Activated naive CD8-positive, alpha-beta T cell treated with anti-CD3 and anti-CD28 coated beads, Interleukin-2, amount 10 ng/mL, durations not matched to agents 7 days and 5 days (primary cell): ENCODE results near the gene RPAP3. TPM values are rescaled to one million over a fixed set of nuclear protein-coding genes. Genes with fewer than 3 reads are reported as not detected.

Source experiments
- ATAC-seq: fragments of 150-1000 bp; cut with Tn5 transposase; one replicate; pipeline ENCODE4 v1.10.0; 2021; ENCODE audit warnings: low read depth, moderate library complexity
- POLR2A ChIA-PET: fragments of 350-600 bp; sonication (Branson Sonifier 250); formaldehyde crosslinking; loops from one replicate; lab custom pipeline; 2021; ENCODE audit warnings: antibody characterized with exemption; lab: Charles Lee
- DNase-seq: peaks from one replicate; pipeline ENCODE4 v3.0.0; 2021
- H3K27ac Mint-ChIP-seq: one replicate; pipeline ENCODE4 v1.8.0; 2022; ENCODE audit warnings: mild to moderate bottlenecking, mixed read lengths
- H3K27me3 Mint-ChIP-seq: one replicate; pipeline ENCODE4 v1.8.0; 2022; ENCODE audit warnings: mild to moderate bottlenecking, moderate library complexity, mixed read lengths
- H3K36me3 Mint-ChIP-seq: one replicate; pipeline ENCODE4 v1.8.0; 2021; ENCODE audit warnings: mild to moderate bottlenecking, mixed read lengths
- H3K4me1 Mint-ChIP-seq: one replicate; pipeline ENCODE4 v1.8.0; 2021; ENCODE audit warnings: mixed read lengths
- H3K4me3 Mint-ChIP-seq: one replicate; pipeline ENCODE4 v1.8.0; 2022; ENCODE audit warnings: mild to moderate bottlenecking, moderate library complexity, mixed read lengths
- H3K9me3 Mint-ChIP-seq: one replicate; pipeline ENCODE4 v1.8.0; 2021; ENCODE audit warnings: mixed read lengths
- total RNA-seq, 2 experiments: library from RNA; stranded (reverse); gene quantifications; one replicate each; pipeline ENCODE4 v1.2.3, GENCODE V29; 2021

The RPAP3 gene
- total RNA-seq, 2 experiments from 2014 or later: 36.0 to 41.1 TPM

GRCh38 chr12:47737936-47738594 is 32.2 kb upstream of the RPAP3 start:
- Mint-ChIP-seq H3K27ac (no peak overlapping the region), H3K4me1 (peaks cover 19% of the 10 kb centered on the region), H3K4me3 (no peak overlapping the region), H3K9me3 (no peaks in the 10 kb centered on the region), H3K27me3 (no peaks in the 10 kb centered on the region), H3K36me3 (no peaks in the 10 kb centered on the region)
- ATAC-seq (no peak), DNase-seq (no peak)
- POLR2A ChIA-PET: no interaction called here

GRCh38 chr12:47736877-47737676 is 31.2 kb upstream of the RPAP3 start:
- H3K27ac Mint-ChIP-seq: peak overlapping the region; percentile 21
- H3K9me3 Mint-ChIP-seq: no peaks in the 10 kb centered on the region
- no peak overlapping the region for H3K4me3 Mint-ChIP-seq
- POLR2A ChIA-PET: interaction anchor here (1.0 kb wide), 1 partner anchor 12 kb away, joined by 3 read pairs; the partner anchor contains the start of gene ENDOU
- DNase-seq (no peak), ATAC-seq (no peak)
- H3K27me3 Mint-ChIP-seq: no peaks in the 10 kb centered on the region
- no peaks in the 10 kb centered on the region for H3K36me3 Mint-ChIP-seq
- H3K4me1 Mint-ChIP-seq: peaks cover 15% of the 10 kb centered on the region

DNA sequence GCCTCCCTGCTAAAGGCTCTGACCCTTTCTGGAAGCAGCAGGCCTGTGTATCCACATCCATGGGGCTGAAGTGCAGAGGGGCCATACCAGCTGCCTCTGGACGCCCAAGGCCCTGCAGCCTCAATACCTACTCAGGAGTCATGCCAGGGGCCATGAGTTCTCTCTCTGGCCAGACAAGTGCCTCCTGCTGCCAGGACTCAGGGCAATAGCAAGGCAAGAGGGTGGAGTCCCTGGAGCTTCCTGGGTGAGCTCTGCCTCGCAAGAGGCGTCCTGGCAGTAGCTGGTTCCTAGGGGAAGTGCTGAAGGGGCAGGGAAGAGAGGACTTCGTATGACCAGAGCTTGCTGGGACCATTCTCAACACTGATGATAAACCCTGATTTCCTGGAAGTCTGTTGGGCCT is 30.4 kb upstream of the RPAP3 start:
- no peaks in the 10 kb centered on the region for H3K36me3 Mint-ChIP-seq
- POLR2A ChIA-PET: interaction anchor here (1.0 kb wide), 1 partner anchor 11 kb away, joined by 3 read pairs; the partner anchor contains the start of gene ENDOU
- no peaks in the 10 kb centered on the region for H3K27me3 Mint-ChIP-seq
- DNase-seq (no peak), ATAC-seq (no peak)
- no peak overlapping the region for H3K4me3 Mint-ChIP-seq
- no peaks in the 10 kb centered on the region for H3K9me3 Mint-ChIP-seq
- H3K4me1 Mint-ChIP-seq: peaks cover 10% of the 10 kb centered on the region
- H3K27ac Mint-ChIP-seq: no peak overlapping the region

DNA sequence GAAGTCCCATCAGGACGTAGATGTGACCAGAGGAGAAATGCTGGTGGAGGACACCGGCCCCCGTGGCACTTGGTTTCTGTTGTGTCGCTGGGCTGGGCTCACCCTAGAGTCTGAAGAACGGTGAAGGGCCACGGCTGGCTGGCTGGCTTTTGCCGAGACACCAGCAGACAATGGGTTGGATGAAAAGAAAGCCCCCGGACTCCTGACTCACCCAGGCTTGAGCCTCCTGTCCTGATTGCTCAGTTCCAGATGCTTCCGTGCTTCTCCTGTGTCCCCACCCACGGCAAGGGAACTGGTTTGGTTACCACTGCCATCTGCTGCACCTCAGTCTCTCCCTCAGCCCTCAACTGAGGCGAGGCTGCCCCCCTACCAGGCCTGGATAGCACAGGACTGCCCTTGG is 29.8 kb upstream of the RPAP3 start:
- ATAC-seq (no peak), DNase-seq (no peak)
- no peak overlapping the region for H3K27ac Mint-ChIP-seq
- H3K27me3 Mint-ChIP-seq: no peaks in the 10 kb centered on the region
- no peak overlapping the region for H3K4me3 Mint-ChIP-seq
- no peaks in the 10 kb centered on the region for H3K9me3 Mint-ChIP-seq
- H3K4me1 Mint-ChIP-seq: peaks cover 9% of the 10 kb centered on the region
- no peaks in the 10 kb centered on the region for H3K36me3 Mint-ChIP-seq
- POLR2A ChIA-PET: interaction anchor here (1.0 kb wide), 1 partner anchor 10 kb away, joined by 3 read pairs; the partner anchor contains the start of gene ENDOU

DNA sequence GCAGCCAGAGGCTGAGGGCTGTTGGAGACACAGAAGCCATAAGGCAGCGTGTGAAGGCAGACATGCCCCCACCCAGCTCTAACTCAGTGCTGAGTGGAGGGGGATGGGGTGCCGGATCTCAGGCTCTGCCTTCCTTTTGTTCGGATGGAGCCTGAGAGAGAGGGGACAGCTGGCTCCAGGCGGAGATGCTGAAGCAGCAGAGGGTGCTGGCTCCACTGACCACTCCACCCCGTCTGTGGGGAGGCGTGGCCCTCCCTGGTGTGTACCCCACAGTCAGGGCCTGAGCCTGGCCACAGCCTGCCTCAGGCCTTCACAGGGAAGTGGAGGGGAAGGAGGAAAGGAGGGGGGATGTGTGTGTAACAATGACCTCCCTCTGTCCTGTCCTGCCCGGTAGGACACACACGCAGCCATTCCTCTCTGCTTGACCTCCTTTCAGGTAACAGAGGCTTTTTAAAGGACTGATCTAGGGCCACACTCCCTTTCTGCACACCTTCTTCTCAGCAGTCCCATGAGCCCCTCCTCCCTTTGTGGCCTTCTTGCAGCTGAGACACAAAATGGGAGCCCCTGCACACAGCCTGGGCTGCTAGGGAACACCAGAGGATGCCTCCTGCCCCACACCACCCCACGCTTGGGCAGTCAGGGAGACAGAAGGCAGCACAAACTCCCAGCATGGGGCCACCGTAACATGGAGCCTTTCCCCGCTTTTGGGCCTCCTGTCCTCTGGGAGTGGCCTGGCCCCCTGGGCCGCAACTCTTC is 29.1 kb upstream of the RPAP3 start:
- DNase-seq (no peak), ATAC-seq (no peak)
- Mint-ChIP-seq H3K4me3 (no peak overlapping the region), H3K27ac (no peak overlapping the region), H3K9me3 (no peaks in the 10 kb centered on the region), H3K27me3 (no peaks in the 10 kb centered on the region), H3K36me3 (no peaks in the 10 kb centered on the region), H3K4me1 (peaks cover 9% of the 10 kb centered on the region)
- POLR2A ChIA-PET: no interaction called here

GRCh38 chr12:47733142-47733541 is 27.3 kb upstream of the RPAP3 start:
- ATAC-seq (no peak), DNase-seq (no peak)
- Mint-ChIP-seq H3K4me1 (peaks cover 7% of the 10 kb centered on the region), H3K27me3 (no peaks in the 10 kb centered on the region), H3K4me3 (no peak overlapping the region), H3K9me3 (no peaks in the 10 kb centered on the region), H3K36me3 (peaks cover 2% of the 10 kb centered on the region), H3K27ac (peak overlapping the region; percentile 43)
- POLR2A ChIA-PET: interaction anchor here (0.9 to 1.7 kb wide), 2 partner anchors 8 to 11 kb away, joined by 3 to 5 read pairs; no protein-coding TSS in a partner anchor

- H3K27me3 Mint-ChIP-seq: no peaks in the 10 kb centered on the region
- DNase-seq (no peak), ATAC-seq (no peak)
- peaks cover 7% of the 10 kb centered on the region for H3K4me1 Mint-ChIP-seq
- POLR2A ChIA-PET: interaction anchor here (0.9 to 1.7 kb wide), 2 partner anchors 9 to 10 kb away, joined by 3 to 5 read pairs; no protein-coding TSS in a partner anchor
- H3K36me3 Mint-ChIP-seq: peaks cover 2% of the 10 kb centered on the region
- no peaks in the 10 kb centered on the region for H3K9me3 Mint-ChIP-seq
- no peak overlapping the region for H3K27ac Mint-ChIP-seq
- no peak overlapping the region for H3K4me3 Mint-ChIP-seq
Observed at GRCh38 chr12:47732504-47732903, 26.7 kb upstream of the RPAP3 start.

DNA sequence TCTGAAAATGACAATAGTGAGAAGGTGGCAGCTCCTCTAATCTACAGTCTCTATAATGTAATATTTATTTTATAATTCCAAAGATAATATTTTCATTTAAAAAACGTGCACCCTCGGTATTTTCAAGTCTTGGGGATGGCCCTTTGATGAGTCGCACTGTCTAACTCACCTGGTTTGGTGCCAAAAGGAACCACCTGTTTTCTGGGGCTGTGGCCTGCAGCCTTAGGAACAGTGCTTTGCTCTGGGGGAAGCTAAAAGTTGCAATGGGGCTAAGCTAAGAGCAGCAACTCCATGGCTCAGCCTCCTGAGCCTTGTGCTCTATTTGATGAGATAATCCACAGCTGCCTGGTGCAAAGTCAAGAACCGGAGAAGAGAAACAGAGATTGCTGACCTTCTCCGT is 25.9 kb upstream of the RPAP3 start:
- peaks cover 2% of the 10 kb centered on the region for H3K36me3 Mint-ChIP-seq
- peaks cover 6% of the 10 kb centered on the region for H3K4me1 Mint-ChIP-seq
- no peak overlapping the region for H3K4me3 Mint-ChIP-seq
- DNase-seq (no peak), ATAC-seq (no peak)
- POLR2A ChIA-PET: no interaction called here
- no peak overlapping the region for H3K27ac Mint-ChIP-seq
- no peaks in the 10 kb centered on the region for H3K27me3 Mint-ChIP-seq
- H3K9me3 Mint-ChIP-seq: no peaks in the 10 kb centered on the region

- POLR2A ChIA-PET: interaction anchor here (0.6 kb wide), 1 partner anchor 35 kb away, joined by 3 read pairs; no protein-coding TSS in a partner anchor
- H3K9me3 Mint-ChIP-seq: no peaks in the 10 kb centered on the region
- no peaks in the 10 kb centered on the region for H3K27me3 Mint-ChIP-seq
- DNase-seq (no peak), ATAC-seq (no peak)
- H3K4me1 Mint-ChIP-seq: peaks cover 13% of the 10 kb centered on the region
- no peak overlapping the region for H3K27ac Mint-ChIP-seq
- peaks cover 2% of the 10 kb centered on the region for H3K36me3 Mint-ChIP-seq
- H3K4me3 Mint-ChIP-seq: no peak overlapping the region
Observed at GRCh38 chr12:47730341-47730744, 24.5 kb upstream of the RPAP3 start.

DNA sequence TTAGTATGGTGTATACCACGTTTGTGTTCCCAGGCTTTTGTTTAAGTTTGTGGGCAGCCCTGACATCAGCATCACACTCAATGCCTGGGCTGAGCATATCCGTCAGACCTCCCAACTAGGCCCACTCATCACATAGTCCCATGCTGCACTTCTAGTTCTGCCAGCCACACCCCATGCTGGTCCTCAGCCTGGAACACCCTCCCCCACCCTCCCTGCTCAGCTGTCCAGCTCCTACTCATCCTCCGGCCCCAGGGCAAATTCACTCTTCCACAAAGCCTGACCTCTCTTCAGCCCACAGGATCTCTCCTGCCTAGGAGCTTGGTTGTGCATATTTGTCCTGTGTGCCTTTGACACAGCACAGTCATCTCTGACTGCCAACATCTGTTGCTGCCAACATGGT is 23.4 kb upstream of the RPAP3 start:
- H3K27ac Mint-ChIP-seq: peak overlapping the region; percentile 44
- no peak overlapping the region for H3K4me3 Mint-ChIP-seq
- H3K27me3 Mint-ChIP-seq: no peaks in the 10 kb centered on the region
- no peak for DNase-seq
- no peaks in the 10 kb centered on the region for H3K9me3 Mint-ChIP-seq
- POLR2A ChIA-PET: no interaction called here
- peaks cover 20% of the 10 kb centered on the region for H3K4me1 Mint-ChIP-seq
- ATAC-seq: no peak
- H3K36me3 Mint-ChIP-seq: peaks cover 9% of the 10 kb centered on the region

GRCh38 chr12:47725893-47726292 is 20.1 kb upstream of the RPAP3 start:
- H3K9me3 Mint-ChIP-seq: no peaks in the 10 kb centered on the region
- POLR2A ChIA-PET: interaction anchor here (0.9 to 1.1 kb wide), 2 partner anchors 10 to 47 kb away, joined by 3 read pairs; no protein-coding TSS in a partner anchor
- no peak for ATAC-seq
- peaks cover 20% of the 10 kb centered on the region for H3K36me3 Mint-ChIP-seq
- H3K4me3 Mint-ChIP-seq: no peak overlapping the region
- no peak overlapping the region for H3K27ac Mint-ChIP-seq
- H3K4me1 Mint-ChIP-seq: peaks cover 52% of the 10 kb centered on the region
- no peak for DNase-seq
- no peaks in the 10 kb centered on the region for H3K27me3 Mint-ChIP-seq

DNA sequence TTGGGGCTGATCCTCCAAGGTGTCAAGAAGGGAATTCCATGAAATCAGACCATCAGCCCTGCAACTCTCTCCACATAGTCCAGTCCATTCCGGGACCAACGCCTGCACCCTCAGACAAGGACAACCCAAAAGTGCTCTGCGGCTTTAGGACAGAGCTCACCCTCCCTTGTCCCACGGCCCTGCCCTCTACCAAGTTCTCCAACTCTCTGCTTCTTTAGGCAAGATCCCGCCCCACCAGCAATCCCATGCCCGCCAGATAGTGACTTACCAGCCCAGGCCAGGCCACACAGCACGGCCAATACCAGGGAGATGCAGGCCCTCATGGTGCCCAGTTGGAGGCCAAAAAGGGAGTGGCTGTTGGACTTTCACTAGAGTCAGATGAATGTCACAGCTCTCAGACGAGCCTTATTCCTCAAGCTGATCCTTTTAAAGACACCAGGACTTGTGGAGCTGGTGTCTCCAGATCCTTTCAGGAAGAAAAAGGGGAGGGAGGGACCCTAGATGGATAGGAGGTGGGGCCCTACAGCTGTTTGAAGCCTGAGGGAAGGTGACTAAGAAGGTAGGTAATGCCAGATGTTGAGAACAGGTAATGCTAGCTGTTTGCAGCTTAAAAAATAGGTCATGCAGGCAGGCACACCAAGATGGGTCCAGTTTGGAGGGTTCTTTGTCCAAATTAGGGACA is 19.4 kb upstream of the RPAP3 start, which contains the start of gene ENDOU:
Gene ENDOU, minus strand, starts transcription at position 400 of the 682 bp plus-strand sequence. Its CDS starts 77 bp downstream, at position 323.
- H3K9me3 Mint-ChIP-seq: no peaks in the 10 kb centered on the region
- DNase-seq: no peak
- ATAC-seq: no peak
- H3K36me3 Mint-ChIP-seq: peaks cover 20% of the 10 kb centered on the region
- no peak within 1 kb of the TSS for H3K4me3 Mint-ChIP-seq
- POLR2A ChIA-PET: interaction anchor here (0.9 to 1.1 kb wide), 3 partner anchors 11 to 47 kb away, joined by 3 read pairs; no protein-coding TSS in a partner anchor
- peaks cover 57% of the 10 kb centered on the region for H3K4me1 Mint-ChIP-seq
- peak within 1 kb of the TSS; percentile 9 for H3K27ac Mint-ChIP-seq
- no peaks in the 10 kb centered on the region for H3K27me3 Mint-ChIP-seq
